ENCODE measurements around the gene FAM169A.

GRCh38 chr5:74801197-74801596 lies 65.0 kb downstream of the FAM169A start:
- TF ChIP-seq EZH2 (IDR thresholded peaks at IDR 0.05; ENCODE audit: borderline replicate concordance, insufficient read depth, low read depth, low read length, poor library complexity, severe bottlenecking) (no peak), CTCF (IDR thresholded peaks at IDR 0.05) (no peak)
